GM18873 (cell line): ENCODE data around the gene GDF15.
A peak's percentile ranks its signal among the peaks of the same experiment; 100 is the strongest.
"Not testable (repeated sequence)": the region's sequence is repeated elsewhere in the genome, so short reads cannot be mapped to it uniquely, and the experiment has no call there.

Experiments used
- ATAC-seq: cut with Tn5 transposase; IDR thresholded peaks from one replicate; pipeline ENCODE4 v1.9.1; 2021; ENCODE audit warnings: mild to moderate bottlenecking, moderate library complexity, moderate number of reproducible peaks; ENCODE audit not compliant: unreplicated experiment, low FRiP score

The GDF15 gene

GRCh38 chr19:18363787-18364186 is 22.2 kb upstream of the GDF15 start:
- no peak for ATAC-seq

- ATAC-seq: not testable (repeated sequence)
Measured at GRCh38 chr19:18364277-18364825, 21.6 kb upstream of the GDF15 start.

GRCh38 chr19:18364826-18365528 is 21.0 kb upstream of the GDF15 start:
- no peak for ATAC-seq

GRCh38 chr19:18366021-18366435 is 19.9 kb upstream of the GDF15 start:
- no peak for ATAC-seq

GRCh38 chr19:18368504-18369222 is 17.3 kb upstream of the GDF15 start:
- no peak for ATAC-seq

- no peak for ATAC-seq
Measured at GRCh38 chr19:18373407-18373891, 12.5 kb upstream of the GDF15 start.

- no peak for ATAC-seq
Measured at GRCh38 chr19:18373892-18374629, 11.9 kb upstream of the GDF15 start.

- ATAC-seq: no peak
Measured at GRCh38 chr19:18377026-18377425, 8.9 kb upstream of the GDF15 start.

- ATAC-seq: no peak
Measured at GRCh38 chr19:18379803-18380747, 5.9 kb upstream of the GDF15 start.

- no peak for ATAC-seq
Measured at GRCh38 chr19:18380843-18381242, 5.1 kb upstream of the GDF15 start.

GRCh38 chr19:18383622-18384021 is 2.3 kb upstream of the GDF15 start:
- not testable (repeated sequence) for ATAC-seq

- ATAC-seq: no peak
Measured at GRCh38 chr19:18384775-18385174, 1.2 kb upstream of the GDF15 start.

GRCh38 chr19:18385359-18385674 is 641 bp upstream of the GDF15 start:
- ATAC-seq: no peak

- no peak for ATAC-seq
Measured at GRCh38 chr19:18386543-18387271, 749 bp downstream of the GDF15 start.

- ATAC-seq: peak; percentile 46
Measured at GRCh38 chr19:18388100-18388959, 2.4 kb downstream of the GDF15 start.

- no peak for ATAC-seq
Measured at GRCh38 chr19:18388960-18389725, 3.2 kb downstream of the GDF15 start.

- no peak for ATAC-seq
Measured at GRCh38 chr19:18389726-18390064, 3.7 kb downstream of the GDF15 start.
